Measurements from ENCODE around the gene CX3CR1.

The CX3CR1 gene

GRCh38 chr3:39281533-39281932, 1.7 kb upstream of the CX3CR1 start:
- no peak for TF ChIP-seq CTCF (conservative IDR thresholded peaks at IDR 0.05)
- no peak overlapping the region for H3K27ac ChIP-seq

GRCh38 chr3:39280571-39280970, 735 bp upstream of the CX3CR1 start:
- H3K27ac ChIP-seq = no peak overlapping the region
- TF ChIP-seq CTCF (conservative IDR thresholded peaks at IDR 0.05) = no peak

GRCh38 chr3:39278616-39278935, 1.3 kb downstream of the CX3CR1 start:
- no peak overlapping the region for H3K27ac ChIP-seq
- TF ChIP-seq CTCF (conservative IDR thresholded peaks at IDR 0.05) = no peak

GRCh38 chr3:39277893-39278615, 1.8 kb downstream of the CX3CR1 start:
- no peak for TF ChIP-seq CTCF (conservative IDR thresholded peaks at IDR 0.05)
- no peak overlapping the region for H3K27ac ChIP-seq

GRCh38 chr3:39276746-39277145, 3.1 kb downstream of the CX3CR1 start:
- H3K27ac ChIP-seq = no peak overlapping the region
- no peak for TF ChIP-seq CTCF (conservative IDR thresholded peaks at IDR 0.05)

- no peak for TF ChIP-seq CTCF (conservative IDR thresholded peaks at IDR 0.05)
- H3K27ac ChIP-seq = no peak overlapping the region
Observed at GRCh38 chr3:39275963-39276593, 3.8 kb downstream of the CX3CR1 start.

GRCh38 chr3:39275052-39275451, 4.8 kb downstream of the CX3CR1 start:
- H3K27ac ChIP-seq = no peak overlapping the region
- TF ChIP-seq CTCF (conservative IDR thresholded peaks at IDR 0.05) = no peak
